ENCODE measurements around the gene SYMPK. TPM values are rescaled to one million over a fixed set of nuclear protein-coding genes. Genes with fewer than 3 reads are reported as not detected.
A peak's percentile ranks its signal among the peaks of the same experiment; 100 is the strongest.

Gene SYMPK
- total RNA-seq, 1 experiment from 2014 or later = 47.7 TPM

DNA sequence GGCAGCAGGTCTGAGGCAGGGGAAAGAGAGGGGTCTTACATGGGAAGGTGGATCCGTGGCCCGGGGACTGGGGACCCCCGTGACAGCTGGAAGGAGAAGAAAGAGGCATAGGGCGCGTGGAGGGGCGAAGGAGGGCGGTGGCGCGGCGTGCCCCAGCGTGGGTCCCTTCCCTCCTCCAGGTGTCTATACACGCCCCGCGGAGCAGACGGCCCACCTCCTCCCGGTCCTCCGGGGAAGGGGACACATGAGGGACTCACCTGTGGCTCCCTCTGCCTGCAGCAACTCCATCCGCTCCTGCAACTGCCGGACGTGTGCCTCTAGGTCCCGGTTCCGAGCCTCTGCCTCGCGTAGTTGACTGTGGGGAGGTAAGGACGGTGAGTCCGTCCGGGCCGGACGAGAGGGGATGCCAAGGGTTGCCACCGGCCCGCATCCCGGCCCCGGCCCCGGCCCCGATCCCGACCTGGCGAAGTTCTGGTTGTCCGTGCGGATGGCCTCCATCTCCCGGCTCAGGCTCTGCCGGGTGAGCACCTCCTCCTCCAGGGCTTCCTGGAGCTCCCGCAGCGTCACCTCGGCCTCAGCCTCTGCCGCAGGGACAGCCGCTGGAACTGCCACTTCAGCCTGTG lies 91.5 kb downstream of the SYMPK start:
- peak overlapping the region; percentile 27 to 31; a peak in 3 of 4 replicates for H3K4me3 ChIP-seq (ENCODE audit: low read depth in 2 of 2, low read length in 2 of 2)
- TF ChIP-seq TCF7L2 (IDR thresholded peaks at IDR 0.05; ENCODE audit: low read depth, low read length) (no peak), POLR2AphosphoS5 (IDR thresholded peaks at IDR 0.05; ENCODE audit: low read depth, low read length) (peak; percentile 25; the same call in 1 of the 2 replicates), SIN3A (IDR thresholded peaks at IDR 0.05; ENCODE audit: borderline replicate concordance, insufficient read depth, low read depth, low read length) (0 out of 2 replicates have a peak, but pooled peaks have one; percentile 37)
- TF ChIP-seq, protein P1, sequence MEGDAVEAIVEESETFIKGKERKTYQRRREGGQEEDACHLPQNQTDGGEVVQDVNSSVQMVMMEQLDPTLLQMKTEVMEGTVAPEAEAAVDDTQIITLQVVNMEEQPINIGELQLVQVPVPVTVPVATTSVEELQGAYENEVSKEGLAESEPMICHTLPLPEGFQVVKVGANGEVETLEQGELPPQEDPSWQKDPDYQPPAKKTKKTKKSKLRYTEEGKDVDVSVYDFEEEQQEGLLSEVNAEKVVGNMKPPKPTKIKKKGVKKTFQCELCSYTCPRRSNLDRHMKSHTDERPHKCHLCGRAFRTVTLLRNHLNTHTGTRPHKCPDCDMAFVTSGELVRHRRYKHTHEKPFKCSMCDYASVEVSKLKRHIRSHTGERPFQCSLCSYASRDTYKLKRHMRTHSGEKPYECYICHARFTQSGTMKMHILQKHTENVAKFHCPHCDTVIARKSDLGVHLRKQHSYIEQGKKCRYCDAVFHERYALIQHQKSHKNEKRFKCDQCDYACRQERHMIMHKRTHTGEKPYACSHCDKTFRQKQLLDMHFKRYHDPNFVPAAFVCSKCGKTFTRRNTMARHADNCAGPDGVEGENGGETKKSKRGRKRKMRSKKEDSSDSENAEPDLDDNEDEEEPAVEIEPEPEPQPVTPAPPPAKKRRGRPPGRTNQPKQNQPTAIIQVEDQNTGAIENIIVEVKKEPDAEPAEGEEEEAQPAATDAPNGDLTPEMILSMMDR (IDR thresholded peaks at IDR 0.05) = 0 out of 2 replicates have a peak, but pooled peaks have one; percentile 8
- TF ChIP-seq, protein P2, sequence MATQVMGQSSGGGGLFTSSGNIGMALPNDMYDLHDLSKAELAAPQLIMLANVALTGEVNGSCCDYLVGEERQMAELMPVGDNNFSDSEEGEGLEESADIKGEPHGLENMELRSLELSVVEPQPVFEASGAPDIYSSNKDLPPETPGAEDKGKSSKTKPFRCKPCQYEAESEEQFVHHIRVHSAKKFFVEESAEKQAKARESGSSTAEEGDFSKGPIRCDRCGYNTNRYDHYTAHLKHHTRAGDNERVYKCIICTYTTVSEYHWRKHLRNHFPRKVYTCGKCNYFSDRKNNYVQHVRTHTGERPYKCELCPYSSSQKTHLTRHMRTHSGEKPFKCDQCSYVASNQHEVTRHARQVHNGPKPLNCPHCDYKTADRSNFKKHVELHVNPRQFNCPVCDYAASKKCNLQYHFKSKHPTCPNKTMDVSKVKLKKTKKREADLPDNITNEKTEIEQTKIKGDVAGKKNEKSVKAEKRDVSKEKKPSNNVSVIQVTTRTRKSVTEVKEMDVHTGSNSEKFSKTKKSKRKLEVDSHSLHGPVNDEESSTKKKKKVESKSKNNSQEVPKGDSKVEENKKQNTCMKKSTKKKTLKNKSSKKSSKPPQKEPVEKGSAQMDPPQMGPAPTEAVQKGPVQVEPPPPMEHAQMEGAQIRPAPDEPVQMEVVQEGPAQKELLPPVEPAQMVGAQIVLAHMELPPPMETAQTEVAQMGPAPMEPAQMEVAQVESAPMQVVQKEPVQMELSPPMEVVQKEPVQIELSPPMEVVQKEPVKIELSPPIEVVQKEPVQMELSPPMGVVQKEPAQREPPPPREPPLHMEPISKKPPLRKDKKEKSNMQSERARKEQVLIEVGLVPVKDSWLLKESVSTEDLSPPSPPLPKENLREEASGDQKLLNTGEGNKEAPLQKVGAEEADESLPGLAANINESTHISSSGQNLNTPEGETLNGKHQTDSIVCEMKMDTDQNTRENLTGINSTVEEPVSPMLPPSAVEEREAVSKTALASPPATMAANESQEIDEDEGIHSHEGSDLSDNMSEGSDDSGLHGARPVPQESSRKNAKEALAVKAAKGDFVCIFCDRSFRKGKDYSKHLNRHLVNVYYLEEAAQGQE (IDR thresholded peaks at IDR 0.05; ENCODE audit: insufficient read depth in 1 of 2, low read depth in 2 of 2, low read length in 1 of 2) = no peak
- no peak for DNase-seq (ENCODE audit: low read depth, low spot score)
- ChIA-PET POLR2A (interaction anchor here (0.5 to 0.6 kb wide), 2 partner anchors 11 to 22 kb away, joined by 4 to 8 read pairs; partner anchors contain the start of gene DMPK), CTCF (no interaction called here)
- no TSS peak for BruUV-seq (replicated peaks)
- intact Hi-C loops (cut with micrococcal nuclease; ENCODE audit: unreplicated experiment) = no loop called here
- H3K27me3 ChIP-seq (ENCODE audit: control insufficient read depth, insufficient read depth, low read length) = no peaks in the 10 kb centered on the region
- ATAC-seq = no peak
- H3K9me3 ChIP-seq (ENCODE audit: control insufficient read depth, insufficient read depth, low read depth, low read length) = no peaks in the 10 kb centered on the region
- H3K27ac ChIP-seq (ENCODE audit: low read length) = peak overlapping the region; percentile 72; the same call in 1 of the 2 replicates
- in situ Hi-C loops (cut with HindIII; ENCODE audit: low pct_unique_long_range_greater_than_20kb, low sequenced_read_pairs) = no loop called here
- H3K36me3 ChIP-seq (ENCODE audit: control insufficient read depth, insufficient read depth, low read length) = no peaks in the 10 kb centered on the region; the same call in 1 of the 2 replicates
- peaks cover 20% of the 10 kb centered on the region for H3K4me1 ChIP-seq (ENCODE audit: control insufficient read depth, insufficient read depth, low read length)

DNA sequence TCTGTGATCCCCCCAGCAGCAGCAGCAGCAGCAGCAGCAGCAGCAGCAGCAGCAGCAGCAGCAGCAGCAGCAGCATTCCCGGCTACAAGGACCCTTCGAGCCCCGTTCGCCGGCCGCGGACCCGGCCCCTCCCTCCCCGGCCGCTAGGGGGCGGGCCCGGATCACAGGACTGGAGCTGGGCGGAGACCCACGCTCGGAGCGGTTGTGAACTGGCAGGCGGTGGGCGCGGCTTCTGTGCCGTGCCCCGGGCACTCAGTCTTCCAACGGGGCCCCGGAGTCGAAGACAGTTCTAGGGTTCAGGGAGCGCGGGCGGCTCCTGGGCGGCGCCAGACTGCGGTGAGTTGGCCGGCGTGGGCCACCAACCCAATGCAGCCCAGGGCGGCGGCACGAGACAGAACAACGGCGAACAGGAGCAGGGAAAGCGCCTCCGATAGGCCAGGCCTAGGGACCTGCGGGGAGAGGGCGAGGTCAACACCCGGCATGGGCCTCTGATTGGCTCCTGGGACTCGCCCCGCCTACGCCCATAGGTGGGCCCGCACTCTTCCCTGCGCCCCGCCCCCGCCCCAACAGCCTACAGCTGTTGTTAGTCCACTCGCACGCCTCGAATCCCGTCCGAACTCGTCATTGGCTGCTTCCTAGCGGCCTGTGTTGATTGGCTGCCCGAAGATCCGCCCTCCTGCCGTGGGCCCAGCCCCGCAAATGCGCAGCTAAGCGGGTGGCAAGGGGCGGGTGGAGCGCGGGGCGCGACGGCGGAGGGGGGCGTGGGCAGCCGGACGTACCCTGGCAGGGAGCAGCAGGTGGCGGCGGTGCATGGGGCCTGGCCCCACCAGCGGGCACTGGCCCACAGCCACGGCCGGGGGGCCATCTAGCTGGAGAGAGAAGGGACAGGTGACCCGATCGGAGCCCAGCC lies 92.5 kb downstream of the SYMPK start:
- ATAC-seq = peak; percentile 78
- H3K27me3 ChIP-seq (ENCODE audit: control insufficient read depth, insufficient read depth, low read length) = no peaks in the 10 kb centered on the region
- POLR2A ChIA-PET = interaction anchor here (0.5 to 1.6 kb wide), 7 partner anchors 12 to 129 kb away, joined by 3 to 8 read pairs (median 5); partner anchors contain the start of gene DMPK
- no peak for DNase-seq (ENCODE audit: low read depth, low spot score)
- CTCF ChIA-PET = interaction anchor here (0.5 to 2.1 kb wide), 8 partner anchors 29 to 509 kb away, joined by 3 to 13 read pairs (median 3); no protein-coding TSS in a partner anchor
- in situ Hi-C loops (cut with HindIII; ENCODE audit: low pct_unique_long_range_greater_than_20kb, low sequenced_read_pairs) (no loop called here), intact Hi-C loops (cut with micrococcal nuclease; ENCODE audit: unreplicated experiment) (no loop called here)
- peak overlapping the region; percentile 45 to 53 for H3K4me3 ChIP-seq (ENCODE audit: low read depth in 2 of 2, low read length in 2 of 2)
- H3K27ac ChIP-seq (ENCODE audit: low read length) = peak overlapping the region; percentile 83; the same call in 1 of the 2 replicates
- no peaks in the 10 kb centered on the region for H3K9me3 ChIP-seq (ENCODE audit: control insufficient read depth, insufficient read depth, low read depth, low read length)
- peaks cover 30% of the 10 kb centered on the region for H3K4me1 ChIP-seq (ENCODE audit: control insufficient read depth, insufficient read depth, low read length)
- no TSS peak for BruUV-seq (replicated peaks)
- TF ChIP-seq SIN3A (IDR thresholded peaks at IDR 0.05; ENCODE audit: borderline replicate concordance, insufficient read depth, low read depth, low read length) (0 out of 2 replicates have a peak, but pooled peaks have one; percentile 38), POLR2AphosphoS5 (IDR thresholded peaks at IDR 0.05; ENCODE audit: low read depth, low read length) (peak; percentile 75), TCF7L2 (IDR thresholded peaks at IDR 0.05; ENCODE audit: low read depth, low read length) (no peak)
- TF ChIP-seq, protein P1 (IDR thresholded peaks at IDR 0.05) = peak; percentile 78
- TF ChIP-seq, protein P2 (IDR thresholded peaks at IDR 0.05; ENCODE audit: insufficient read depth in 1 of 2, low read depth in 2 of 2, low read length in 1 of 2) = no peak
- no peaks in the 10 kb centered on the region; the same call in 1 of the 2 replicates for H3K36me3 ChIP-seq (ENCODE audit: control insufficient read depth, insufficient read depth, low read length)

All from Panc1 (cell line).